Gastrocnemius medialis (tissue), 4 donors: ENCODE data around the gene SGCE.

Experiments used
- POLR2A ChIP-seq, 2 donors: fragments of 450-650 bp; IDR thresholded peaks; one replicate each; pipeline ENCODE4 v1.6.1; 2017; ENCODE audit warnings: antibody characterized with exemption in 2 of 2, mild to moderate bottlenecking in 2 of 2, moderate library complexity in 2 of 2
- TF ChIP-seq, protein P1 (sequence below), 5 experiments: fragments of 450-650 bp in 3 of 5; fragments of 200-600 bp in 2 of 5; sonication (generic) in 2 of 5; IDR thresholded peaks in 4 of 5; conservative IDR thresholded peaks in 1 of 5; 1 replicate in 4 of 5; 2 replicates in 1 of 5; pipeline ENCODE4 v1.5.1; 2016 to 2019; ENCODE audit warnings: antibody characterized with exemption in 5 of 5, mild to moderate bottlenecking in 3 of 5, moderate library complexity in 3 of 5

DNA sequence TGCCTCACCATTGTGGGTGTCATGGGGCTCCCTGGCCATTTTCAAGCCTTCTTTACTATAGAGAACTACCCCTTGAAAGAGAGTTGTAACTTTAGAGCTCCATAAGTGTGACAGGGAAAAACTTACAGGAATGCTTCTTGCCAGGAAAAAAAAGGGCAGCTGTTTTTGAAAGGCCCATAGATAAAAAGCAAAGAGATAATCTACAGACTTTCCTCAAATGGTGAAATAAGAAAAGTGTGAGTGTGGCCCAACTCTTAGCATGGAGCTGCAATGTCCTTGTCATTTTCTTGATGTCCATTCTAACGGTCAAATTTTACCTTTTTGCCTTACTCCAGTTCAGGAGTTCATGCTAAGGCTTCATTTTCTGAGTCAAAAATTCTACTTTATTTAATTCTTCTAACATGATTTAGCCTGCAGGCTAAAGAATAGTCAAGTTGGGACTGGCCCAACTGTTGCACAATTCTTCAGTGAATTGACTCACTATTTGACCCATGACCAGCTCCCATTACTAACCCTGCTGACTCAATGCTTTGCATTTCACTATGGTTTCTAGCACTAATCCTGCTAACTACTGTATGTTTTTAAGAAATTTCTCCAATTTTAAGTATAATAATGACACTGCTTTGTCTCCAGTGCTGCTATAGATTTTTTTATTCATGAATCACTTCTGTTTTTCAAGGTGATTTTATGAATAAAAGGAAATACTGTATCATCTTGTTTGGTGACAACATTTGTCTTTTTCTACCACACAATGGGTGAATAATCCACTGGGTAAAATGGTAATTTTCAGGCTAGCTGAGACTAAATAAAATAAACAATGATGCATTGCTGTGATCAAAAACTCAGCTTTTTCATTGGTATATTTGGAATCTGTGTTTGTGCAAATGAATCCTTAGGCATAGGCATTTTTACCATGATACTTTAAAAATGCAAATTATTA, 41.4 kb upstream of the SGCE start:
- TF ChIP-seq POLR2A (IDR thresholded peaks at IDR 0.05) = no peak
- TF ChIP-seq, protein P1, sequence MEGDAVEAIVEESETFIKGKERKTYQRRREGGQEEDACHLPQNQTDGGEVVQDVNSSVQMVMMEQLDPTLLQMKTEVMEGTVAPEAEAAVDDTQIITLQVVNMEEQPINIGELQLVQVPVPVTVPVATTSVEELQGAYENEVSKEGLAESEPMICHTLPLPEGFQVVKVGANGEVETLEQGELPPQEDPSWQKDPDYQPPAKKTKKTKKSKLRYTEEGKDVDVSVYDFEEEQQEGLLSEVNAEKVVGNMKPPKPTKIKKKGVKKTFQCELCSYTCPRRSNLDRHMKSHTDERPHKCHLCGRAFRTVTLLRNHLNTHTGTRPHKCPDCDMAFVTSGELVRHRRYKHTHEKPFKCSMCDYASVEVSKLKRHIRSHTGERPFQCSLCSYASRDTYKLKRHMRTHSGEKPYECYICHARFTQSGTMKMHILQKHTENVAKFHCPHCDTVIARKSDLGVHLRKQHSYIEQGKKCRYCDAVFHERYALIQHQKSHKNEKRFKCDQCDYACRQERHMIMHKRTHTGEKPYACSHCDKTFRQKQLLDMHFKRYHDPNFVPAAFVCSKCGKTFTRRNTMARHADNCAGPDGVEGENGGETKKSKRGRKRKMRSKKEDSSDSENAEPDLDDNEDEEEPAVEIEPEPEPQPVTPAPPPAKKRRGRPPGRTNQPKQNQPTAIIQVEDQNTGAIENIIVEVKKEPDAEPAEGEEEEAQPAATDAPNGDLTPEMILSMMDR (IDR thresholded peaks at IDR 0.05 in 4 of 5, conservative IDR thresholded peaks at IDR 0.05 in 1 of 5) = no peak
